ENCODE data around the gene PDE1A. TPM values are rescaled to one million over a fixed set of nuclear protein-coding genes. Genes with fewer than 3 reads are reported as not detected.

Gene PDE1A
- total RNA-seq, 1 donor from 2014 or later: 0.06 TPM

DNA sequence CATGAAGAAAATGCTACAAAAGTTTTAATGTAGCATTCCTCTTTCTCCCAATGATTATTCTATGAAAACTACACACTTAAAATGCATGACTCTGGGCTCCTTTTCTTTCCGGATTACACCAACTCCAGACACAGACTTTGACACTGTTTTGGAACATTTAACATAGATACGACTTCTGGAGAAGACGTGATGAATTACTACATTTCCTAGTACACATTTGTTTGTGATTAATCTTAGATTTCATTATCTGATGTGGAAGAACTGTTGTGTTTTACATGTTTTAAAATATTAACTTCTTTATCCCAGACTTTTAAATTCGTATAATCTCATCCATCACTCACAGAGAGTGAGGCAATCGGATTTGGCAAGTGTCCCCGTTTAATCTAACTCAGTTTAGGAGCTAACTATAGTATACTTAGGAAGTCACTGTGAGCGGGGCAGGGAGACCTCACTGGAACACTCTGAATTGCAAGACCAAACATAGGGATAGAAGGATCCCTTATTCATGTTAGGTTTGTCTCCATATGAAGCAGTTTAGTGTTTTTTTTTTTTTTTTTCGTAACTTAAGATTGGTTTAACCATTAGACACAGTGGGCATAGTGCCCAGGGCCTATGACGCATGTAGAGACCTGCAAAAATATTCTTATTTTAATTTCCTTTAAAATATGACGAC is 66.7 kb downstream of the PDE1A start:
- no peak for DNase-seq (ENCODE audit: extremely low read depth, low read depth, low spot score)

DNA sequence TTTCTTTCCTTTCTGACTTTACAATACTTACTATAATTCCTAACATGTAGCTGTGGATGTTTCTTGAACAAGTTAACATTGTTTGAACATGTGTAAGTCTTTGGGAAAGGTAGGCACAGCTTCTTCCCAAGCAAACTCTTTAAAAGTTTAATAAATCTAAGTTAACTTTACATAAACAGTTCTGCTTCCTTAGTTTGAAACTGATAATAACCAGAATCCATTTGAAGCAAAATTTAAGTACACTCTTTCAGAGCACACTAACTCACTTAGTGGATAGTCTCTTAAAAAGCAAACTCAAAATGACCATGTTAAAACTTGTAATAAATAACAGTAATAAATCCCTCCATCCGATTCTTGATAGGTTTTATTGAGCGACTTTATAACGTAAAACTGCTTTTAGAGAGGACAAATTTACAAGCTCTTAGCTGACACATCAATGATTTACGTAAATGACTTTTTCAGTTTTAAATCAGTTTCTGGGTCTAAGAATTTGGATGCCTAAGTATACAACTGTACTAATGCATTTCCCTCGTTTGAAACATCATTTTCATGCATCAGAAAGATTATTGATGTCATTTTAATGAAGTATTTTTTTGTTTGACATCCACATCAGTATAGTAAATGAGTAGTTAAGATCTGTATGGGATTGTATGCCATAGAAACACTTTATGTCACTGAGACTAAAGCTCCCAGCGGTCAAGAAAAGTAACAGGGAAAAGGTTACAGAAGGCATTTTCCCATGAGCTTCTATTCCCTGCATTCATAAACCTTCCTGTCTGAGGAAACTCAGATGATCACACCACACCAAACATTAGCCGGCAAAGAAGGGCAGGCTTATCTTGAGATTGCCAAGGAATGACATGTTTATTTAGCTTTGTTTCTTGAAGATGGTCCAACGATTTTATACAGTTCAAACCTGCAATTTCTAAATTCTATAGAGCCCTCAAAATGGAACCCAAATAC is 67.5 kb downstream of the PDE1A start:
- no peak for DNase-seq (ENCODE audit: extremely low read depth, low read depth, low spot score)

- DNase-seq (ENCODE audit: extremely low read depth, low read depth, low spot score): no peak
Measured at GRCh38 chr2:182358601-182359000, 68.2 kb downstream of the PDE1A start.

GRCh38 chr2:182355815-182356214 is 71.0 kb downstream of the PDE1A start:
- no peak for DNase-seq (ENCODE audit: extremely low read depth, low read depth, low spot score)

GRCh38 chr2:182351427-182351826 is 75.4 kb downstream of the PDE1A start:
- no peak for DNase-seq (ENCODE audit: extremely low read depth, low read depth, low spot score)

- no peak for DNase-seq (ENCODE audit: extremely low read depth, low read depth, low spot score)
Measured at GRCh38 chr2:182349268-182349667, 77.6 kb downstream of the PDE1A start.

DNA sequence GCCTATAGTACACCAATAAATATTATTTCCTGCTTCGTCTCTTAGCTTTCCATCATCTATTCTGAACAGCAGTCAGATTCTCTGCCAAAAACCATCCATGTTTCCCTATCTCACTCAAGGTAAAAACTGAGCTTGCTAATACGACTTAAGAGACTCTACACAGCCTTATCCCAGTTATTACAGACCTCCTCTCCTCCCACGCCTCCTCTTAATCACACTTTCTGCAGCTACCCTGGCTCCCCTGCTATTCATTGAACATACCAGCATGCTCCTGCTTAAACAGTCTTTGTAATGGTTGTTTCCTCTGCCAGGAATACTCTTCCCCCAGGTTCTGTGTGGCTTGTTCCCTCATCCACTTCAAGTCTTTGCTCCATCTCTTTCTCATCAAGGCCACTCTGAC is 81.5 kb downstream of the PDE1A start:
- DNase-seq (ENCODE audit: extremely low read depth, low read depth, low spot score): no peak

GRCh38 chr2:182330451-182331305 is 96.2 kb downstream of the PDE1A start:
- DNase-seq (ENCODE audit: extremely low read depth, low read depth, low spot score): no peak

- peak; percentile 9 for DNase-seq (ENCODE audit: extremely low read depth, low read depth, low spot score)
Measured at GRCh38 chr2:182324665-182325064, 102.2 kb downstream of the PDE1A start.

GRCh38 chr2:182321096-182321495 is 105.7 kb downstream of the PDE1A start:
- DNase-seq (ENCODE audit: extremely low read depth, low read depth, low spot score): no peak

DNA sequence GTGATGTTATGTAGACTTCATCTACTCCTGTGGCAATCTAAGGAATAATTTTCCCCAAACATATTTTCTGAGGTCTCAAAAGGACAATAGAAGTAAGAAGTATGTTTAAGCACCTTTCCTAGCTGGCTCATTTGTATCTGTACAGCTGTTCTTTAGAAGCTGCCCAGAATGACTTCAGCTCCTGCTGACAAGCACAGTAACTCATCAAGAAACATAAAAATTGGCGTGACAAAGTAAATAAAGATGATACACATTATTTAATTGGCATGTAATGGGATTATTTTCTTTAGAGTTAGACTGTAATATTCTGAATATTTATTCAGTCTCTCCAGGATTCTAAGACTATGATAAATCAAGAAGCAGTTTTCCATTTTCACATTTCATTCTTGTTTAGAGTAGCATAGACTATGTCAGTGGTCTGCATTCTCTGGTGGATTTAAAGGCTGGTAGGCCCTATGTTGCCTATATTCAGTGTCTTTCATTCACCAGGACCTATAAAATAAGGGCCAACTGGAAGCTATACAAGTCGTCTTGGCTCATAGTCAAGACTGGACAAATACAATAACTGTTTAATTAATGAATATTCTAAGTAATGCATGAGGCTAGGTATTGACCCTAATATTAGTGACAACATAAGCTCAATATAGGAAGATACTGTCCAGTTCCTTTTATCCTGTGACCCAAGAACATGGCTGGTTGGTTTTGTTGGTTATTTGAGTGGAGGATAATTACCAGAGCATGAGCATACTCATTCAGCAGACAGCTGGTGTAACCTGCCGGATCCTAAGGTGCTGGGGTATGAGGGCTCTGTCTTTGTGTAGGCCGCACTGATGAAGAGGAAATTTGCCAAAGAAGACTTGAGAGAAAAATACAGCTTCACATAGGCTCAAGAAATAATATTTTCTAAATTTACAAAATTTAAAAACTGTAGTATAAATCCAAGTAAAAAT is 107.0 kb downstream of the PDE1A start:
- DNase-seq (ENCODE audit: extremely low read depth, low read depth, low spot score): no peak

GRCh38 chr2:182318466-182319220 is 108.2 kb downstream of the PDE1A start:
- DNase-seq (ENCODE audit: extremely low read depth, low read depth, low spot score): no peak

DNA sequence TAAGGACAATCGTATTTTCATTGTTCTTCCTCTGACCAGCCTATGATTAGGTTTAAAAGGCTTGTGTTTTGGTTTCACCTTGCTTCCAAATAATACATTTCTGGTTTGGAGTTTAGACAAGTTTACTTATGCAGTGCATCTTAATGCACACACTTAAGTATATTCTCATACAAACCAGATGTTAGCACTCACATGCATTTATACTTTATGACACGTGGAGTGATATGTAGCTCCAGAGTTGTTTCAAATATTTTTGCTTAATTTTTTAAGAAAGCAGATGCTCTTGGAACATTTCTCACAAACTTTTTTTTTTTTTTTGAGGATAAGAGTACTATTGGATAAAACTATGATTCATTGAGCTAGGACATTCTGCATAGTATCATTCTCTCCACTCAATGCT is 109.9 kb downstream of the PDE1A start:
- no peak for DNase-seq (ENCODE audit: extremely low read depth, low read depth, low spot score)

GRCh38 chr2:182302972-182303371 is 123.9 kb downstream of the PDE1A start:
- no peak for DNase-seq (ENCODE audit: extremely low read depth, low read depth, low spot score)

DNA sequence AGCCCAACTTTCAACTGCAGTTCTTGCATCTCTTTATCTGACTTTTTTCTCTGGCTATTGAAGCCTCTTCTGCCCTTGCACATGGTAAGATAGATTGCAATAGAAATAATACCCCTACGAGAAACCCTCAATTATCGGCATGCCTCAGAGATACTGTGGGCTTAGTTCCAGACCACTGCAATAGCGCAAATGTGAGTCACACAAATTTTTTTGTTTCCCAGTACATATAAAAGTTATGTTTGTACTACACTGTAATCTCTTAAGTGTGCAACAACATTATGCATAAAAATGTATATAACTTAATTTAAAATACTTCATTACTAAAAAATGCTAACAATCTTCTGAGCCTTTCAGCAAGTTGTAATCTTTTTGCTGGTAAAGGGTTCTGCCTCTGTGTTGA is 124.7 kb downstream of the PDE1A start:
- DNase-seq (ENCODE audit: extremely low read depth, low read depth, low spot score): no peak

GRCh38 chr2:182301093-182301492 is 125.7 kb downstream of the PDE1A start:
- no peak for DNase-seq (ENCODE audit: extremely low read depth, low read depth, low spot score)

DNA sequence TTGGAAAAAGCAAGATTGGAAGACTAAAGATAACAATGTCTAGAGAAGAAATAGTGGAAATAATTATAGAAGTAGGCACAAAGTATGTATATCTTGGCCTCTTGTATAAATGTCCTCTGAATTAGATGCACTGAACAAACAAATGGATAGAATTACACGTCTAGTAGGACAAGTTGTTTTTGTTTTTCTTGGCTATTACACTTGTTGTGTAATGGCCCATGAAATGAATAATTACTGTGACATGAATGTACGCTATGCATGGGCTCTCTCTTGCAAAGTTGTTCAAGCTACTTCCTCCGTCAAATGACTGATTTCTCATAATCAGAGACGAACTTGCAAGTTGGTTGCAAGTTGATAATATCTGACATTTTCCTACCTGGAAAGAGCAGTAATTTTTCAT is 126.2 kb downstream of the PDE1A start:
- DNase-seq (ENCODE audit: extremely low read depth, low read depth, low spot score): no peak

DNA sequence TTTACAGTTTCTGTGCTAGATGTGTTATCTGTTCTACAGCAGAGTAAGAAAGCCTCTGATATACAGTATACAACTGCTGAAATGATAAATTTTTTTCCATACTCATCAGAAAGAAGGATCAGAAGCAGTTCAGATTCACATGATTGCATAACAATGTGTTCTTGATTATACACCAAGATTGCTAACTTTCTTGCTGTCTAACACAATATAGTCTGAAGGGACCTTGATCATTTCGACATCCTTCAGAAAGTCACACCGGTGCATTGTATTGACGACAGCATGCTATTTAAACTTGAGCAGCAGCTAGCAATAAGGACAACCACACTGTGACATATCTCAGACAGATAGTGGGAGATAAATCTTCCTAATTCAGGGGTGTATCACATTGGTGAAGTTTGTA is 127.2 kb downstream of the PDE1A start:
- DNase-seq (ENCODE audit: extremely low read depth, low read depth, low spot score): no peak

- DNase-seq (ENCODE audit: extremely low read depth, low read depth, low spot score): no peak
Measured at GRCh38 chr2:182298456-182298855, 128.4 kb downstream of the PDE1A start.

Data from glomerular endothelial cell (primary cell).